Left ventricle myocardium inferior (tissue), 1 donor: Measurements from ENCODE around the gene HOXD1. TPM values are rescaled to one million over a fixed set of nuclear protein-coding genes. Genes with fewer than 3 reads are reported as not detected.
A peak's percentile ranks its signal among the peaks of the same experiment; 100 is the strongest.

Experiments used
- DNase-seq: peaks from one replicate; pipeline ENCODE4 v3.0.0-alpha.2; 2020
- H3K27ac ChIP-seq: fragments of 200-600 bp; replicated peaks from 2 replicates; pipeline ENCODE4 v1.8.0; 2021
- H3K27me3 ChIP-seq: fragments of 200-600 bp; 2 replicates; pipeline ENCODE4 v1.8.0; 2021; ENCODE audit warnings: low read depth
- H3K36me3 ChIP-seq: fragments of 200-600 bp; 2 replicates; pipeline ENCODE4 v1.8.0; 2021
- H3K4me1 ChIP-seq: fragments of 200-600 bp; 2 replicates; pipeline ENCODE4 v1.8.0; 2021
- H3K4me3 ChIP-seq: fragments of 200-600 bp; 2 replicates; pipeline ENCODE4 v1.8.0; 2021; ENCODE audit warnings: mild to moderate bottlenecking, moderate library complexity
- H3K9me3 ChIP-seq: fragments of 200-600 bp; replicated peaks from 2 replicates; pipeline ENCODE4 v1.8.0; 2021
- intact Hi-C: fragments of 100-400 bp; cut with micrococcal nuclease; formaldehyde crosslinking; loops from one replicate; pipeline ENCODE4 v1.11.0; 2022
- total RNA-seq: library from RNA; stranded (reverse); fragmentation: NEBNext Ultra II Directional; extraction: Animal tissue kit (Norgen Biotek cat#: 25700); gene quantifications from one replicate; pipeline ENCODE4 v1.2.1, GENCODE V29; 2021
- TF ChIP-seq, protein P1 (sequence below): fragments of 200-600 bp; IDR thresholded peaks from 2 replicates; pipeline ENCODE4 v1.8.0; 2021; ENCODE audit warnings: antibody characterized with exemption, mild to moderate bottlenecking, borderline replicate concordance
- donor health status: DM: no; HTN: yes; CAD: no; lungs with severe emphysema.

Gene HOXD1
- total RNA-seq, 1 donor from 2014 or later, result not detected

- Histone ChIP-seq H3K27me3 (peaks cover 100% of the 10 kb centered on the region), H3K4me3 (peak overlapping the region; percentile 10), H3K36me3 (no peaks in the 10 kb centered on the region), H3K27ac (no peak overlapping the region), H3K9me3 (no peaks in the 10 kb centered on the region), H3K4me1 (peaks cover 20% of the 10 kb centered on the region)
- TF ChIP-seq, protein P1, sequence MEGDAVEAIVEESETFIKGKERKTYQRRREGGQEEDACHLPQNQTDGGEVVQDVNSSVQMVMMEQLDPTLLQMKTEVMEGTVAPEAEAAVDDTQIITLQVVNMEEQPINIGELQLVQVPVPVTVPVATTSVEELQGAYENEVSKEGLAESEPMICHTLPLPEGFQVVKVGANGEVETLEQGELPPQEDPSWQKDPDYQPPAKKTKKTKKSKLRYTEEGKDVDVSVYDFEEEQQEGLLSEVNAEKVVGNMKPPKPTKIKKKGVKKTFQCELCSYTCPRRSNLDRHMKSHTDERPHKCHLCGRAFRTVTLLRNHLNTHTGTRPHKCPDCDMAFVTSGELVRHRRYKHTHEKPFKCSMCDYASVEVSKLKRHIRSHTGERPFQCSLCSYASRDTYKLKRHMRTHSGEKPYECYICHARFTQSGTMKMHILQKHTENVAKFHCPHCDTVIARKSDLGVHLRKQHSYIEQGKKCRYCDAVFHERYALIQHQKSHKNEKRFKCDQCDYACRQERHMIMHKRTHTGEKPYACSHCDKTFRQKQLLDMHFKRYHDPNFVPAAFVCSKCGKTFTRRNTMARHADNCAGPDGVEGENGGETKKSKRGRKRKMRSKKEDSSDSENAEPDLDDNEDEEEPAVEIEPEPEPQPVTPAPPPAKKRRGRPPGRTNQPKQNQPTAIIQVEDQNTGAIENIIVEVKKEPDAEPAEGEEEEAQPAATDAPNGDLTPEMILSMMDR, result no peak
- no peak for DNase-seq
- intact Hi-C loops, result no loop called here
These were observed 17.0 kb upstream of the HOXD1 start for GRCh38 chr2:176171351-176172006.

DNA sequence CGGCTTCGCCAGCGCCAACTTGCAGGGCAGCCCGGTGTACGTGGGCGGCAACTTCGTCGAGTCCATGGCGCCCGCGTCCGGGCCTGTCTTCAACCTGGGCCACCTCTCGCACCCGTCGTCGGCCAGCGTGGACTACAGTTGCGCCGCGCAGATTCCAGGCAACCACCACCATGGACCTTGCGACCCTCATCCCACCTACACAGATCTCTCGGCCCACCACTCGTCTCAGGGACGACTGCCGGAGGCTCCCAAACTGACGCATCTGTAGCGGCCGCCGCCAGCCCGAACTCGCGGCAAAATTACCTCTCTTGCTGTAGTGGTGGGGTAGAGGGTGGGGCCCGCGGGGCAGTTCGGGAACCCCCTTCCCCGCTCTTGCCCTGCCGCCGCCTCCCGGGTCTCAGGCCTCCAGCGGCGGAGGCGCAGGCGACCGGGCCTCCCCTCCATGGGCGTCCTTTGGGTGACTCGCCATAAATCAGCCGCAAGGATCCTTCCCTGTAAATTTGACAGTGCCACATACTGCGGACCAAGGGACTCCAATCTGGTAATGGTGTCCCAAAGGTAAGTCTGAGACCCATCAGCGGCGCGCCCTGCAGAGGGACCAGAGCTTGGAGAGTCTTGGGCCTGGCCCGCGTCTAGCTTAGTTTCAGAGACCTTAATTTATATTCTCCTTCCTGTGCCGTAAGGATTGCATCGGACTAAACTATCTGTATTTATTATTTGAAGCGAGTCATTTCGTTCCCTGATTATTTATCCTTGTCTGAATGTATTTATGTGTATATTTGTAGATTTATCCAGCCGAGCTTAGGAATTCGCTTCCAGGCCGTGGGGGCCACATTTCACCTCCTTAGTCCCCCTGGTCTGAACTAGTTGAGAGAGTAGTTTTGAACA is 16.2 kb upstream of the HOXD1 start:
- Histone ChIP-seq H3K4me3 (peak overlapping the region; percentile 10), H3K9me3 (no peaks in the 10 kb centered on the region), H3K27ac (no peak overlapping the region), H3K27me3 (peaks cover 100% of the 10 kb centered on the region), H3K36me3 (no peaks in the 10 kb centered on the region), H3K4me1 (peaks cover 20% of the 10 kb centered on the region)
- no peak for DNase-seq
- intact Hi-C loops, result no loop called here
- TF ChIP-seq, protein P1, result no peak

GRCh38 chr2:176172895-176173566 is 15.4 kb upstream of the HOXD1 start:
- DNase-seq, result no peak
- Histone ChIP-seq H3K27ac (no peak overlapping the region), H3K4me1 (peaks cover 24% of the 10 kb centered on the region), H3K36me3 (no peaks in the 10 kb centered on the region), H3K4me3 (no peak overlapping the region), H3K9me3 (no peaks in the 10 kb centered on the region), H3K27me3 (peaks cover 100% of the 10 kb centered on the region)
- TF ChIP-seq, protein P1, result no peak
- intact Hi-C loops, result no loop called here

GRCh38 chr2:176173567-176174381 is 14.7 kb upstream of the HOXD1 start:
- no peak for DNase-seq
- no peak overlapping the region for H3K27ac ChIP-seq
- intact Hi-C loops, result no loop called here
- H3K4me3 ChIP-seq, result no peak overlapping the region
- peaks cover 31% of the 10 kb centered on the region for H3K4me1 ChIP-seq
- peaks cover 100% of the 10 kb centered on the region for H3K27me3 ChIP-seq
- H3K9me3 ChIP-seq, result no peaks in the 10 kb centered on the region
- no peaks in the 10 kb centered on the region for H3K36me3 ChIP-seq
- TF ChIP-seq, protein P1, result no peak

GRCh38 chr2:176174382-176174823 is 14.1 kb upstream of the HOXD1 start:
- Histone ChIP-seq H3K4me3 (no peak overlapping the region), H3K27me3 (peaks cover 100% of the 10 kb centered on the region), H3K9me3 (no peaks in the 10 kb centered on the region), H3K36me3 (no peaks in the 10 kb centered on the region), H3K4me1 (peaks cover 32% of the 10 kb centered on the region), H3K27ac (no peak overlapping the region)
- DNase-seq, result no peak
- intact Hi-C loops, result no loop called here
- TF ChIP-seq, protein P1, result no peak
